K562 (cell line): ENCODE results near the gene CERS6. TPM values are rescaled to one million over a fixed set of nuclear protein-coding genes. Genes with fewer than 3 reads are reported as not detected.
A peak's percentile ranks its signal among the peaks of the same experiment; 100 is the strongest.

Experiments used
- ATF1 ChIP-seq, 2 experiments: fragments of 450-650 bp in 1 of 2; IDR thresholded peaks; 2 replicates each; pipeline ENCODE4 v1.6.1; 2016; ENCODE audit warnings: missing compliant biosample characterization in 1 of 2, missing genetic modification characterization in 1 of 2
- ESRRA ChIP-seq: fragments of 450-650 bp; IDR thresholded peaks from 2 replicates; pipeline ENCODE4 v1.6.1; 2014; ENCODE audit warnings: low read depth, mild to moderate bottlenecking, moderate library complexity, borderline replicate concordance
- ETV6 ChIP-seq, 3 experiments: fragments of 150-350 bp in 1 of 3; sonication (generic) in 1 of 3; formaldehyde crosslinking in 1 of 3; IDR thresholded peaks; 2 replicates each; pipeline versions ENCODE4 v1.6.1 to v1.8.0; 2014 to 2022; ENCODE audit warnings: borderline replicate concordance in 2 of 3, low read depth in 2 of 3, antibody characterized with exemption in 1 of 3, low read length in 1 of 3, mild to moderate bottlenecking in 1 of 3, missing genetic modification reagents in 1 of 3
- EWSR1 ChIP-seq: fragments of 450-650 bp; IDR thresholded peaks from 2 replicates; pipeline ENCODE4 v1.6.1; 2018; ENCODE audit warnings: borderline replicate concordance, mild to moderate bottlenecking, low read depth, moderate library complexity; ENCODE audit not compliant: partially characterized antibody
- FOXK2 ChIP-seq, 2 experiments: fragments of 450-650 bp; IDR thresholded peaks in 1 of 2; conservative IDR thresholded peaks in 1 of 2; 2 replicates each; pipeline ENCODE4 v1.6.1; 2016; ENCODE audit warnings: low read depth in 2 of 2, mild to moderate bottlenecking in 1 of 2
- IFI16 ChIP-seq: fragments of 250-450 bp; sonication (Bioruptor Pico); IDR thresholded peaks from 2 replicates; pipeline ENCODE4 v2.1.2; 2022; ENCODE audit warnings: mild to moderate bottlenecking, inconsistent platforms
- KLF6 ChIP-seq: fragments of 250-450 bp; sonication (Bioruptor Pico); IDR thresholded peaks from 2 replicates; pipeline ENCODE4 v1.4.0; 2020; ENCODE audit warnings: mild to moderate bottlenecking, moderate library complexity, borderline replicate concordance
- MECOM ChIP-seq: fragments of 250-450 bp; sonication (Bioruptor Pico); IDR thresholded peaks from 2 replicates; pipeline ENCODE4 v1.8.0; 2022; ENCODE audit warnings: inconsistent platforms
- ZNF766 ChIP-seq: fragments of 200-800 bp; sonication (Bioruptor generic); conservative IDR thresholded peaks from 2 replicates; pipeline ENCODE4 v1.6.1; 2016; ENCODE audit warnings: missing genetic modification characterization, missing compliant biosample characterization
- polyA plus RNA-seq, 8 experiments: library from polyadenylated mRNA; depleted of rRNA in 4 of 8; stranded (reverse) in 5 of 8; unstranded in 3 of 8; fragments of >200 nt; fragmentation: Nextera tagmentation in 2 of 8; fragmentation: Illumina TruSeq in 1 of 8; extraction: Ambion mirVana in 2 of 8; extraction: Trizol in 1 of 8; gene quantifications; 2 replicates each; pipeline versions ENCODE4 v1.2.1 to v1.2.3, GENCODE V29; 2011 to 2014; ENCODE audit warnings: inconsistent platforms in 1 of 8, missing spikeins in 1 of 8
- total RNA-seq, 7 experiments: library from RNA; depleted of rRNA in 6 of 7; stranded (reverse); fragments of >200 nt in 6 of 7; fragmentation: Illumina TruSeq in 2 of 7; extraction: Trizol in 2 of 7; gene quantifications; 2 replicates each; pipeline versions ENCODE4 v1.2.1 to v1.2.3, GENCODE V29; 2011 to 2021; ENCODE audit warnings: low replicate concordance in 1 of 7
- TF ChIP-seq, protein P1 (sequence below): fragments of 250-450 bp; sonication (Bioruptor Pico); IDR thresholded peaks from 2 replicates; pipeline ENCODE4 v1.4.0; 2020; ENCODE audit warnings: mild to moderate bottlenecking, moderate library complexity, borderline replicate concordance
- TF ChIP-seq, protein P2 (sequence below): sonication (generic); formaldehyde crosslinking; IDR thresholded peaks from 2 replicates; pipeline ENCODE4 v1.8.1; 2022; ENCODE audit warnings: missing genetic modification reagents
- TF ChIP-seq, protein P3 (sequence below): sonication (generic); formaldehyde crosslinking; IDR thresholded peaks from 2 replicates; pipeline ENCODE4 v1.8.0; 2023; ENCODE audit warnings: missing genetic modification reagents, mild to moderate bottlenecking, borderline replicate concordance
- TF ChIP-seq, protein P4 (sequence below), 2 experiments: fragments of 450-650 bp in 1 of 2; sonication (generic) in 1 of 2; formaldehyde crosslinking in 1 of 2; IDR thresholded peaks in 1 of 2; conservative IDR thresholded peaks in 1 of 2; 2 replicates each; pipeline versions ENCODE4 v1.6.1 to v1.8.1; 2016 to 2023; ENCODE audit warnings: mild to moderate bottlenecking in 2 of 2, moderate library complexity in 2 of 2, inconsistent platforms in 1 of 2, missing genetic modification reagents in 1 of 2

CERS6 gene
- total and polyA plus RNA-seq, 9 of the 15 experiments (the other 6 are each of a cell fraction or from before 2014, with no cell fraction given): 1.6 to 13.6 (median 11.4) TPM

DNA sequence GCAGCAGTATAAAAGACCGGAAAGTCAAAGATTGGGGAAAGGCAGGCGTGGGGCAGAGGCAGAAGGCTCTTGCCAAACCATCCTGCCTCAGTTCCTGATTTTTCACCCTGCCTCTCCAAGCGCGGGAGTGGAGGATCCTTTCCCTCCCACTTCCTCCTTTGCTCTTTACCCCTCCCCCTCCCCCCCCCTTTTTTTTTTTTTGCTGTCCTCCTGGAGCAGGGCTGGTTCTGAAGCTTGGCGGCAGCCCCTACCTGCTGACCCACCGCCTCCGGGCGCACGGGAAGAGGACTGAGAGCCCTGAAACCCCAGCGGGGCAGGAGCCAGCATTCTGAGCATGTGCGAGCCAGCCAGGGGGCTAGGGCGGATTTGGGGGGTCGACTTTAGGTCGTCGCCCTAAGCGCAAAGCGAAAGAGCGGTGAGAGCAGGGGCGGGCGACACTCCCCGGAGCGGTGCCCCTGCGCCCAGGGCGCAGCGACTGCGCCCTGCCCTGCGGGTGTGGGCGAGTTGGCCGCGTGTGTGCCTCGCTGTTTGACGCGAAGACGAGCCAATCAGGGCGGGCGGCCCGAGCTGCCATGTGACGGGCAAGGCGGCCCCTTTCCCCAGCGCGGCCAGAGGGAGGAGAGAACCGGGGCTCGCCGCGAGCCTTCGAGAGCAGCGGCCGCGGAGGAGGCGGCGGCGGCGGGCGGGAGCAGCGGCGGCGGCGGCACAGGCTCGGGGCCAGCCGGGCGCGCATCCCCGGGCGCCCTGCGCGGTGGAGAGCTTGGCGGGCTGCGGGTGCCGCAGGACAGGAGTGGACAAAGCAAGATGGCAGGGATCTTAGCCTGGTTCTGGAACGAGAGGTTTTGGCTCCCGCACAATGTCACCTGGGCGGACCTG is at the start of gene CERS6 (continued):
- TF ChIP-seq, protein P1, sequence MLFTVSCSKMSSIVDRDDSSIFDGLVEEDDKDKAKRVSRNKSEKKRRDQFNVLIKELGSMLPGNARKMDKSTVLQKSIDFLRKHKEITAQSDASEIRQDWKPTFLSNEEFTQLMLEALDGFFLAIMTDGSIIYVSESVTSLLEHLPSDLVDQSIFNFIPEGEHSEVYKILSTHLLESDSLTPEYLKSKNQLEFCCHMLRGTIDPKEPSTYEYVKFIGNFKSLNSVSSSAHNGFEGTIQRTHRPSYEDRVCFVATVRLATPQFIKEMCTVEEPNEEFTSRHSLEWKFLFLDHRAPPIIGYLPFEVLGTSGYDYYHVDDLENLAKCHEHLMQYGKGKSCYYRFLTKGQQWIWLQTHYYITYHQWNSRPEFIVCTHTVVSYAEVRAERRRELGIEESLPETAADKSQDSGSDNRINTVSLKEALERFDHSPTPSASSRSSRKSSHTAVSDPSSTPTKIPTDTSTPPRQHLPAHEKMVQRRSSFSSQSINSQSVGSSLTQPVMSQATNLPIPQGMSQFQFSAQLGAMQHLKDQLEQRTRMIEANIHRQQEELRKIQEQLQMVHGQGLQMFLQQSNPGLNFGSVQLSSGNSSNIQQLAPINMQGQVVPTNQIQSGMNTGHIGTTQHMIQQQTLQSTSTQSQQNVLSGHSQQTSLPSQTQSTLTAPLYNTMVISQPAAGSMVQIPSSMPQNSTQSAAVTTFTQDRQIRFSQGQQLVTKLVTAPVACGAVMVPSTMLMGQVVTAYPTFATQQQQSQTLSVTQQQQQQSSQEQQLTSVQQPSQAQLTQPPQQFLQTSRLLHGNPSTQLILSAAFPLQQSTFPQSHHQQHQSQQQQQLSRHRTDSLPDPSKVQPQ (CRISPR knock-in tag): no peak
- TF ChIP-seq, protein P2, sequence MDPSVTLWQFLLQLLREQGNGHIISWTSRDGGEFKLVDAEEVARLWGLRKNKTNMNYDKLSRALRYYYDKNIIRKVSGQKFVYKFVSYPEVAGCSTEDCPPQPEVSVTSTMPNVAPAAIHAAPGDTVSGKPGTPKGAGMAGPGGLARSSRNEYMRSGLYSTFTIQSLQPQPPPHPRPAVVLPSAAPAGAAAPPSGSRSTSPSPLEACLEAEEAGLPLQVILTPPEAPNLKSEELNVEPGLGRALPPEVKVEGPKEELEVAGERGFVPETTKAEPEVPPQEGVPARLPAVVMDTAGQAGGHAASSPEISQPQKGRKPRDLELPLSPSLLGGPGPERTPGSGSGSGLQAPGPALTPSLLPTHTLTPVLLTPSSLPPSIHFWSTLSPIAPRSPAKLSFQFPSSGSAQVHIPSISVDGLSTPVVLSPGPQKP: no peak; the same call in 1 of the 2 replicates
- TF ChIP-seq, protein P3, sequence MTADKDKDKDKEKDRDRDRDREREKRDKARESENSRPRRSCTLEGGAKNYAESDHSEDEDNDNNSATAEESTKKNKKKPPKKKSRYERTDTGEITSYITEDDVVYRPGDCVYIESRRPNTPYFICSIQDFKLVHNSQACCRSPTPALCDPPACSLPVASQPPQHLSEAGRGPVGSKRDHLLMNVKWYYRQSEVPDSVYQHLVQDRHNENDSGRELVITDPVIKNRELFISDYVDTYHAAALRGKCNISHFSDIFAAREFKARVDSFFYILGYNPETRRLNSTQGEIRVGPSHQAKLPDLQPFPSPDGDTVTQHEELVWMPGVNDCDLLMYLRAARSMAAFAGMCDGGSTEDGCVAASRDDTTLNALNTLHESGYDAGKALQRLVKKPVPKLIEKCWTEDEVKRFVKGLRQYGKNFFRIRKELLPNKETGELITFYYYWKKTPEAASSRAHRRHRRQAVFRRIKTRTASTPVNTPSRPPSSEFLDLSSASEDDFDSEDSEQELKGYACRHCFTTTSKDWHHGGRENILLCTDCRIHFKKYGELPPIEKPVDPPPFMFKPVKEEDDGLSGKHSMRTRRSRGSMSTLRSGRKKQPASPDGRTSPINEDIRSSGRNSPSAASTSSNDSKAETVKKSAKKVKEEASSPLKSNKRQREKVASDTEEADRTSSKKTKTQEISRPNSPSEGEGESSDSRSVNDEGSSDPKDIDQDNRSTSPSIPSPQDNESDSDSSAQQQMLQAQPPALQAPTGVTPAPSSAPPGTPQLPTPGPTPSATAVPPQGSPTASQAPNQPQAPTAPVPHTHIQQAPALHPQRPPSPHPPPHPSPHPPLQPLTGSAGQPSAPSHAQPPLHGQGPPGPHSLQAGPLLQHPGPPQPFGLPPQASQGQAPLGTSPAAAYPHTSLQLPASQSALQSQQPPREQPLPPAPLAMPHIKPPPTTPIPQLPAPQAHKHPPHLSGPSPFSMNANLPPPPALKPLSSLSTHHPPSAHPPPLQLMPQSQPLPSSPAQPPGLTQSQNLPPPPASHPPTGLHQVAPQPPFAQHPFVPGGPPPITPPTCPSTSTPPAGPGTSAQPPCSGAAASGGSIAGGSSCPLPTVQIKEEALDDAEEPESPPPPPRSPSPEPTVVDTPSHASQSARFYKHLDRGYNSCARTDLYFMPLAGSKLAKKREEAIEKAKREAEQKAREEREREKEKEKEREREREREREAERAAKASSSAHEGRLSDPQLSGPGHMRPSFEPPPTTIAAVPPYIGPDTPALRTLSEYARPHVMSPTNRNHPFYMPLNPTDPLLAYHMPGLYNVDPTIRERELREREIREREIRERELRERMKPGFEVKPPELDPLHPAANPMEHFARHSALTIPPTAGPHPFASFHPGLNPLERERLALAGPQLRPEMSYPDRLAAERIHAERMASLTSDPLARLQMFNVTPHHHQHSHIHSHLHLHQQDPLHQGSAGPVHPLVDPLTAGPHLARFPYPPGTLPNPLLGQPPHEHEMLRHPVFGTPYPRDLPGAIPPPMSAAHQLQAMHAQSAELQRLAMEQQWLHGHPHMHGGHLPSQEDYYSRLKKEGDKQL (CRISPR knock-in tag): peak; percentile 90; the same call in 1 of the 2 replicates
- no peak for TF ChIP-seq IFI16
- TF ChIP-seq ATF1 (CRISPR knock-in tag; IDR thresholded peaks at IDR 0.05): no peak
- TF ChIP-seq ATF1 (tag; IDR thresholded peaks at IDR 0.05): peak; percentile 85
- peak; percentile 54; the same call in 1 of the 2 replicates for TF ChIP-seq ESRRA
- TF ChIP-seq, protein P4, sequence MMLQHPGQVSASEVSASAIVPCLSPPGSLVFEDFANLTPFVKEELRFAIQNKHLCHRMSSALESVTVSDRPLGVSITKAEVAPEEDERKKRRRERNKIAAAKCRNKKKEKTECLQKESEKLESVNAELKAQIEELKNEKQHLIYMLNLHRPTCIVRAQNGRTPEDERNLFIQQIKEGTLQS (IDR thresholded peaks at IDR 0.05): no peak
- TF ChIP-seq, protein P4 (CRISPR knock-in tag; conservative IDR thresholded peaks at IDR 0.05): no peak
- TF ChIP-seq KLF6: no peak; the same call in 1 of the 2 replicates
- no peak for TF ChIP-seq FOXK2 (conservative IDR thresholded peaks at IDR 0.05 in 1 of 2, IDR thresholded peaks at IDR 0.05 in 1 of 2; ENCODE audit: low read depth in 2 of 2)
- no peak for TF ChIP-seq EWSR1
- TF ChIP-seq ZNF766 (CRISPR knock-in tag): no peak
- TF ChIP-seq MECOM (CRISPR knock-in tag): peak; percentile 54; the same call in 1 of the 2 replicates
- no peak for TF ChIP-seq ETV6 (IDR thresholded peaks at IDR 0.05; ENCODE audit: borderline replicate concordance in 1 of 2, low read depth in 2 of 2, low read length in 1 of 2)
- peak; percentile 97; the same call in 1 of the 2 replicates for TF ChIP-seq ETV6 (CRISPR knock-in tag; IDR thresholded peaks at IDR 0.05; ENCODE audit: borderline replicate concordance)
